GM18907 (cell line): Measurements from ENCODE around the gene RAPGEF1.
A peak's percentile ranks its signal among the peaks of the same experiment; 100 is the strongest.

Experiments used
- ATAC-seq: cut with Tn5 transposase; IDR thresholded peaks from one replicate; pipeline ENCODE4 v1.9.1; 2021; ENCODE audit warnings: mild to moderate bottlenecking, moderate library complexity; ENCODE audit not compliant: unreplicated experiment

Gene RAPGEF1, protein sequence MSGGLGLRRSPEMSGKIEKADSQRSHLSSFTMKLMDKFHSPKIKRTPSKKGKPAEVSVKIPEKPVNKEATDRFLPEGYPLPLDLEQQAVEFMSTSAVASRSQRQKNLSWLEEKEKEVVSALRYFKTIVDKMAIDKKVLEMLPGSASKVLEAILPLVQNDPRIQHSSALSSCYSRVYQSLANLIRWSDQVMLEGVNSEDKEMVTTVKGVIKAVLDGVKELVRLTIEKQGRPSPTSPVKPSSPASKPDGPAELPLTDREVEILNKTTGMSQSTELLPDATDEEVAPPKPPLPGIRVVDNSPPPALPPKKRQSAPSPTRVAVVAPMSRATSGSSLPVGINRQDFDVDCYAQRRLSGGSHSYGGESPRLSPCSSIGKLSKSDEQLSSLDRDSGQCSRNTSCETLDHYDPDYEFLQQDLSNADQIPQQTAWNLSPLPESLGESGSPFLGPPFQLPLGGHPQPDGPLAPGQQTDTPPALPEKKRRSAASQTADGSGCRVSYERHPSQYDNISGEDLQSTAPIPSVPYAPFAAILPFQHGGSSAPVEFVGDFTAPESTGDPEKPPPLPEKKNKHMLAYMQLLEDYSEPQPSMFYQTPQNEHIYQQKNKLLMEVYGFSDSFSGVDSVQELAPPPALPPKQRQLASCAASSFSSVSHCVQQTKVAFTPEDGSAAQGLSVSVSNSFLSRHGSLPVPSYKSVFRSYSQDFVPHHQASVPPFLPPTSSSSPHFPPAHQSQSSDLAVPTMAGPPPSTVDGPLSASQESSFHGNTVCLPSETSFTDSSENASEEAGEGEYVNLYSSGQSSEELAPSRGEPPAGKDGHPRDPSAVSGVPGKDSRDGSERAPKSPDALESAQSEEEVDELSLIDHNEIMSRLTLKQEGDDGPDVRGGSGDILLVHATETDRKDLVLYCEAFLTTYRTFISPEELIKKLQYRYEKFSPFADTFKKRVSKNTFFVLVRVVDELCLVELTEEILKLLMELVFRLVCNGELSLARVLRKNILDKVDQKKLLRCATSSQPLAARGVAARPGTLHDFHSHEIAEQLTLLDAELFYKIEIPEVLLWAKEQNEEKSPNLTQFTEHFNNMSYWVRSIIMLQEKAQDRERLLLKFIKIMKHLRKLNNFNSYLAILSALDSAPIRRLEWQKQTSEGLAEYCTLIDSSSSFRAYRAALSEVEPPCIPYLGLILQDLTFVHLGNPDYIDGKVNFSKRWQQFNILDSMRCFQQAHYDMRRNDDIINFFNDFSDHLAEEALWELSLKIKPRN (N-terminal part only)

GRCh38 chr9:131739959-131740648 is at the start of gene RAPGEF1:
TSS of gene RAPGEF1 (minus strand) at chr9:131740076. CDS start at chr9:131739830, 246 bp downstream.
- peak; percentile 40 for ATAC-seq

GRCh38 chr9:131788851-131789250 is 49.0 kb upstream of the RAPGEF1 start:
- no peak for ATAC-seq

DNA sequence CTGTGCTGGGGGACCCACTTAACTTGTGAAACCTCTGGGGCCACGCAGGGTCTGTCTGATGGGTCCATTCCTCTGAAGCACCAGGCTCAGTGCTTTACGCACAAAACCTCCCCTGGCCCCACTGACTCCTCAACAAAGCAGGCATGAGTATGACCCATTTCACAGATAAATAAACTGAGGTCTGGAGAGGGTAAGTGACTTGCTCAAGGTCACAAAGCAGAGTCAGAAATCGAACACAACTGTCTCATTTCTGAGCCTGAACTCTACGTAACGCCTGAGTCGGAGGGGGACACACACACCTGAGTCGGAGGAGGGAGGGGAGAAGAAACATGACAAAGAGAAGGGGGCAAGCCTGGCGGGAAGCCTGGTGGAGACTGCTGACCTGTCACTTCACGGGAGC is 48.0 kb upstream of the RAPGEF1 start:
- ATAC-seq = no peak

GRCh38 chr9:131784748-131785501 is 45.0 kb upstream of the RAPGEF1 start:
- no peak for ATAC-seq

- ATAC-seq = no peak
These were observed 41.2 kb upstream of the RAPGEF1 start for GRCh38 chr9:131781069-131781468.

- ATAC-seq = no peak
These were observed 36.6 kb upstream of the RAPGEF1 start for GRCh38 chr9:131776473-131776872.

- ATAC-seq = no peak
These were observed 36.2 kb upstream of the RAPGEF1 start for GRCh38 chr9:131776036-131776435.

- ATAC-seq = no peak
These were observed 34.8 kb upstream of the RAPGEF1 start for GRCh38 chr9:131774636-131775035.

DNA sequence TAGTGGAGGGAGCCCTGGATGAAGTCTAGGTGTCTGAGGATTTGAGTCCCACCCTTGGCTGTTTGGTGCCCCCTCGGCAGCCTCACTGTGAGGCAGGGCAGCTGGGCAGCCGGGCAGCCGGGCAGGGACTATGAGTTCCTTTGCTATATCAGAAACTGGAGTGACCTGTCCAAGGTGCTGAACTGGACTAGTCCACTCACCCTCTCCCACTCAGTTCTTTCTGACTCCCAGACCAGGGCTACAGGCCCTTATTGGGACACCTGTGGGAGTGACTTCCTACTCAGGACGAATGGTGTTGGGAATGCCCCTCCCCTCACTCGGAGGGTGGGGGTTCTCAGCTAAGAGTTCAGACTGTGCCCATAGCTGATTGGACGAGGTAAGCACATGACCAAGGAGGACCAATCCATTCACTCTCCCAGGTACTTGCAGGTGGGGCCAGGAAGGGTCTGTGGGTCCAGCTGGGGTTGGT is 34.1 kb upstream of the RAPGEF1 start:
- ATAC-seq = no peak

- ATAC-seq = no peak
These were observed 33.1 kb upstream of the RAPGEF1 start for GRCh38 chr9:131772940-131773339.

DNA sequence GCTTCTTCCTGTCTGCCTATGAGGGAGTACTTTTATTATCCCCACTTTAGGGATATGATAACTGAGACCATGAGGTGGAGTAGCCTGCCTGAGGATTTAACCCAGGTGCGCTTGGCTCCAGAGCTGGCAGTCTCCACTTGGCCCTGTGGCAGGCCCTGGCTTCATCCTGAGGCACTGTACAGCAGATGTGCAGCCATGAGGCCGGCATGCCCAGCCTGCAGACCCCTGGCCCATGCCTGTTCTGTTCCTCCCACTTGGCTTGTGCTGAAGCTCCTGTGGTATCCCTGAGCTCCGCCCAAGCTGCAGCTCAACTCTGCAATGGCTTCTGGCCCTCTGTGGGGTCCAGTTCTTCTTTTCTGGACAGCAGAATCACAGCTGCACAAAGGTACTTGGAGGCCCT is 31.8 kb upstream of the RAPGEF1 start:
- no peak for ATAC-seq

DNA sequence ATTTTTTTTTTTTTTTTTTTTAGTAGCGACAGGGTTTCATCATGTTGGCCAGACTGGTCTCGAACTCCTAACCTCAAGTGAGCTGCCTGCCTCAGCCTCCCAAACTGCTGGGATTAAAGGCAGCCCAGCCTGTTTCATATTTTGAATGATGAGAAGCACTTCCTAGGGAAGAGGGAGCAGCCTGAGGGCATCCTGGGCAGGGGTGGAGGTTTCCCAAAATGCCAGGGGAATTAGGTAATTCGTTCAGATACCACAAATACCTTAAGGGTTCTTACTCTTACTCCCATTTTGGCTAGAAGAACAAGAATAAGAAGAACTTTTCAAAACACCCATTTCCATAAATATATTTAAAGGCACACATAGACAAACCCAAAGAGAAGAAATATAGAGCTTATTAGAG is 29.5 kb upstream of the RAPGEF1 start:
- no peak for ATAC-seq

DNA sequence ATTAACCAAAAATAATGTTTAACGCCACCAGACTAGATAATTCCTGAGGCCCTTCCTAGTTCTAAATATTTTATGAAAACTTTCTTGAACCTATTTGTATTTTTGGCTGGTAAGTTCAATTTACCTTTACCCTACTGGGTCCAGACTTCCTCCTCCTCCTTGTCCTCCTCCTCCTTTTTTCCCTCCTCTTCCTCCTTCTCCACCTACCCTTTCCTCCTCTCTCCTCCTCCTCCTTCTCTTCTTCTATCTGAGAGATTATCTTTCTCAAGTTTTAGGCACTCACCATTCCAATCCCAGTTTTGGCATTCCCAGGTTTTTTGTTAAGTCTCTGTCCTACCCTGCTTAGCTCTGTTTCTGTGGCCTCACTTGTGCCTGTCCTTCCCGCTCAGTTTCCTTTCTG is 24.7 kb upstream of the RAPGEF1 start:
- no peak for ATAC-seq

DNA sequence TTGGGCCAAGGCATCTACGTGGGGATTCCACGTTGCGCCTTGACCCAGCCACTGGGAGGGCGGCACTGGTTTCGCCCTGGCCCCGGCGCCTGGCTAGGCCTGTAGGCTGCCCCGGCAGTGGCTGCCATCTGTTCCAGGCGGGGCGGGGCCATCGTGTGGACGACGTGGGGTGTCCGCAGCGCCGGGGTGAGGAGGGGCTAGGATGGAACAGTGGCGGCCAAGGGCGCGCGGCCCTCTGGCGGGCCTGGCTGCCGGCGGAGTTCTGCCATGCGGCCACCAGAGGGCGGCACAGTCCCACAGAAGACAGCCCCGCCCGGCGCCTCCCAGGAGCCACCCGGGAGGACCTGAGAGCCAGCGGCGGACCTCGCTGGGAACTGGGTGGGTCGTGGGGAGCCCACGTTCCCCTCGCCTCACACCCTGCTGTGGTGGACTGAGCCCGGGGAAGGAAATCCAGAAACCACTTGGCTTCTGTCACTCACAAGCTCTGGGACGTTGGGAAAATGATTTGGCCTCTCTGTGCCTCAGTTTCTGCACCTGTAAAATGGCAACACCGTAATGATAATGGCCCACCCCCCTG is 22.6 kb upstream of the RAPGEF1 start:
- ATAC-seq = no peak

DNA sequence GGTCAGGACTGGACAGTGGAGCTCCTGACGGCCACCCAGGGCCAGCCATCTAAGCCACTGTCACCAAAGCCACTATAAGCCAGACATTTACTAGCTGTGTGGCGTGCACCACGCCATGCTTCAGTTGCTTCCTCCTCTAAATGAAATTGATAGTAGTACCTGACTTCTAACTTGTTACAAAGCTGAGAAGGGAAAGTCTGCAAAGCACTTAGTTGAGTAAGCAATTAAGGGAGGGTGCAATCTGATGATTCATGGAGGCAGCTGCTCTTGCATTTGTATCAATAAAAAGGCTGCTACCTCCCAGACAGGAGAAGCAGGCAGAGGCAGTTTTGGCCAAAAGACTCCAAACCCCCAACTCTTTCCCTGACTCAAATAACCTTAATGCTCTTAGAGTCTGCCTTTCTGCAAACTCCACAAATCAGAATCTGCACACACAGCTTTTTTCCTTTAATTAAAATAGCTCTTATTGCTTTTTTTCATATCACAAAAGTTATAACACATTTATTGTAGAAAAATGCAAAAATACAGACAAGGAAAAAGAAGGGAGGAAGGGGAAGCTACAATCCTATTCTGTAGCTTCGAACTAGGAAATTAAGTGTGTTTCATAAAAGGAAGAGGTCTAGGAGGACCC is 19.3 kb upstream of the RAPGEF1 start:
- no peak for ATAC-seq

DNA sequence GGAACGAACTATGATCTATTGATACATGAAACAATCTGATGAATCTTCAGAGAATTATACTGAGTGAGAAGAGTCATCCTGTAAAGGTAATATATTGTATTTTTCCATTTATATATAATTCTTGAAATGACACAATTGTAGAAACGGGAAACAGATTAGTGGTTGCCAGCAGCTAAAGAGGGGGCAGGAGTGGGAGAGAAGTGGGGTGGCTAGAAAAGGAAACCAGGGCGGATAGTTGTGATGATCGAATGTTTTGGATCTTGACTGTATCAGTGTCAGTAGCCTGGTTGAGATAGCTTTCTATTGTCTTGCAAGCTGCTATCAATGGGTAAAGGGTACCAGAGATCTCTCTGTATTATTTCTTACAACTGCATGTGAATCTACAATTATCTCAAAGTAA is 17.7 kb upstream of the RAPGEF1 start:
- no peak for ATAC-seq

DNA sequence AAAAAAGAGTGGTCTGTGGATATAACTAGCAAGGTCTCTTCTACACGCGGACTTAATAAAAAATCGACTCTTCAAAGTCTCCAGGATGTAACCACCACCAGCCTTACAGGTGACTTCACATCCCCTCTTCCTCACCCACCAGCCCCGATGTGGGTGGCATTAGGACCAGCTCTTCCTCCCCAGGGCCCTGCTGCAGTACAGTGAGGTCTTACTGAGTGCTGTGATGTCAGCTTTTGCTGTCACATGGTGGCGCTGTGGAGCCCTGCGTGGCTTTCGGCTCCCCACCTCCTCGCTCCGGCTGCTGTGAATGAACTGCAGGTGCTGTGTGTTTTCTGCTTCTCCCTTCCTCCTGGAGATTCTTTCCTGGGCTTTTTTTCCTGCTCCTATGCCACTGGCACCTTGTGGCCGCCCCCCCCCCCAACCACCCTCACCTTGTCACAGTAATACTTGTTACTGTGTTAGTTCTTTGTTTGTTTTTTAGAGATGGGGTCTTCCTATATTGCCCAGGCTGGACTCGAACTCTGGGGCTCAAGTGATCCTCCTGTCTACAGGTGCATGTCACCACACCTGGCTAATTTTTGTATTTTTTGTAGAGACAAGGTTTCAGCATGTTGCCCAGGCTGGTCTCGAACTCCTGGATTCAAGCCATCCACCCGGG is 15.8 kb upstream of the RAPGEF1 start:
- ATAC-seq = no peak

DNA sequence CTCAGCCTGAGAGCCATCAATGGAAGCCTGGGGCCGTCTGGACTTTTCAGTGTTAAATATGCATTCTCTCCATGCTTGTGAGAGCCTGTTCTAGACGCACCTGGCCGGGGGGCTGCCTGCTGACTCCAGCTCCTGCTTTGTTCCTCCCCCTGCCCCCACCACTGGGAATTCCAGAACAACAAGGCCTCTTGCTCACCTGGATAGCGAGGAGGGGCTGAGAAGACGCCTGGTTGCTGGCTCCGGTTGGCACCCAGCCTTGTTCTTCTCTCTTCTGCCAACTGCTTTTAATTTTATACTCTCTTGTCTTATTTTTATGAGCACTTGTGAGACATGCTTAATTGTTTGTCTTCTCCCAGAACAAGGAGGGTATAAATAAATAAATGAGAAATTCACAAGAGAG is 15.0 kb upstream of the RAPGEF1 start:
- no peak for ATAC-seq
